Measurements from ENCODE around the gene PLCB4.

PLCB4 gene

DNA sequence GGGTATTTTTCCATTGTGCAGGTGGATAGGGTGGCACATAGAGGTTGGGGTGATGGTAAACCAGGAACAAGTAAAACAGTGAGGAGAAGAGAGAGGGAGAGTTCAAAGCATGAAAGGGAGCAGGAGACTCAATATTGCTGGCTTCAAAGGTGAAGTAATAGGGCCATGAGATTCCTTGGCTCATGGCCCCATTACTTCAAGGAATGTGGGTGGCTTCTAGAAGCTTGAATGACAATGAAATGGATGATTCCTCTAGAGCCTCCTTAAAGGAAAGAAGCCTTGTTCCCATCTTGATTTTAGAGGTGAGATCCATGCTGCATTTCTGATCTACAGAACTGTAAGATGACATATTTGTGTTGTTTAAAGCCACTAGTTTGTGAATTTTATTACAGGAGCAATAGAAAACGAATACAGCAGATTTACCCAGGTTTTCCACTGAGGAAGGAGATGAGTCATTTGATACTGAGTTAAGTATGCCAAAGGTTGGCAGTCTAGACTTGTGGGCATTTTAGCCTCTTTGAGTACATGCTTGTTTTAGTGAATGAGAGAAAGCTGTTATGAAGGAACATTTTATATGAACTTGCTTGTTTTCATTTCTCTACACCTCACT is 110.4 kb downstream of the PLCB4 start:
- no peak for TF ChIP-seq CTCF (IDR thresholded peaks at IDR 0.05; ENCODE audit: borderline replicate concordance, insufficient read depth, low read depth, low read length)
- H3K4me3 ChIP-seq (ENCODE audit: low read depth, low read length) = no peak overlapping the region

DNA sequence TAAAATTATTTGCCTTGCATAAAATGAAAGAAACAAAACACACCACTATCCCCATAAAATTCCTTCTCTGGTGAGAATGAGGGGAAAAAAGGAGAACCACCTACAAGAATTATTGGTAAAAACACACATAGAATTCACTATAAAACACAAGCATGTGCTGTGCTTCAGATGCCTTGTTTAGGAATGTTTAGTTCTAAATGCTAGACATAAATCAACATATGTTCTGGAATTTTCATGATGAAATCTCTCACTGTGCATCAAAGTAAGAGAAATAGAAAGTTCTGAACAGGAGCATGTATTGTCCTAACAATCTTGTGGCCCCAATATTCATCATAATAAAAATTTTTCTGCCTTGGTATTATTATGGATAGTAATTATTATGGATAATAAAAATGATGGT is 111.0 kb downstream of the PLCB4 start:
- TF ChIP-seq CTCF (IDR thresholded peaks at IDR 0.05; ENCODE audit: borderline replicate concordance, insufficient read depth, low read depth, low read length) = no peak
- H3K4me3 ChIP-seq (ENCODE audit: low read depth, low read length) = no peak overlapping the region

DNA sequence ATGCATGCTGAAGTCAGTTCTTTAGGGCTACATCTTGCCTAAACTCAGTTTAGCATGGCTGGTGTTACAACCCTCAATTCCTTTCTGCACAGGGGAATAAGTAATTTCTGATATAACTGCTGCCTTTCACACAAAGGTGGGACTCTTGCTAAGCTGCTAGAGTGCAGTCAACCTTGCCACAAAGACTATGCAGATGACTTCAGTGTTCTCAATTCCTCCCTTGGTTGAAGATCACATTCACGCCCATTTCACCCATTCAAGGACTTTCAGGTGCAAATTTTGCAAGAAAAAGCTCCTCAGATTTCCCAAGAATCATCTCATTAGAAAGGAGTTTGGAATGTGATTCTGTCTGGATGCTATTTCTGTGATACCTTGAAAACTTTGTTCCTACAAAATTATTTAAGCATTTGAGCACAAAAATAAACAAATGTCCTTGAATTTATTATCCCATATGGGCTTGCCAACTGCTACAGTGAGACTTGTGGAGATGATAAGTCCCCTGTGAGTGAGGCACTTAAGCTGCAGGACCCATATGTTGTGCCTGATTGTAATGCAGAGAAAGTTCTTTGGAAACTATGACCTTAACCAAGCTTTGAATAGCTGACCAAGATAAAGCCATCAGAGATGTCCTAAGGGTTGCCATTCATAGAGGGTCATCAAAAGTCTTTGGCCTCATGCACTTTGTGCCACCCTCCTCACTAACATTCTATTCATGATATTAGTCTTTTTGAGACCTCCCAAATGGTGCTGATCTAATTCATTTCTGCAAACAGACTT is 111.8 kb downstream of the PLCB4 start:
- no peak overlapping the region for H3K4me3 ChIP-seq (ENCODE audit: low read depth, low read length)
- no peak for TF ChIP-seq CTCF (IDR thresholded peaks at IDR 0.05; ENCODE audit: borderline replicate concordance, insufficient read depth, low read depth, low read length)

- TF ChIP-seq CTCF (IDR thresholded peaks at IDR 0.05; ENCODE audit: borderline replicate concordance, insufficient read depth, low read depth, low read length) = no peak
- H3K4me3 ChIP-seq (ENCODE audit: low read depth, low read length) = no peak overlapping the region
Measured at GRCh38 chr20:9185511-9185910, 116.6 kb downstream of the PLCB4 start.

GRCh38 chr20:9186396-9186795 is 117.5 kb downstream of the PLCB4 start:
- H3K4me3 ChIP-seq (ENCODE audit: low read depth, low read length) = no peak overlapping the region
- TF ChIP-seq CTCF (IDR thresholded peaks at IDR 0.05; ENCODE audit: borderline replicate concordance, insufficient read depth, low read depth, low read length) = no peak

DNA sequence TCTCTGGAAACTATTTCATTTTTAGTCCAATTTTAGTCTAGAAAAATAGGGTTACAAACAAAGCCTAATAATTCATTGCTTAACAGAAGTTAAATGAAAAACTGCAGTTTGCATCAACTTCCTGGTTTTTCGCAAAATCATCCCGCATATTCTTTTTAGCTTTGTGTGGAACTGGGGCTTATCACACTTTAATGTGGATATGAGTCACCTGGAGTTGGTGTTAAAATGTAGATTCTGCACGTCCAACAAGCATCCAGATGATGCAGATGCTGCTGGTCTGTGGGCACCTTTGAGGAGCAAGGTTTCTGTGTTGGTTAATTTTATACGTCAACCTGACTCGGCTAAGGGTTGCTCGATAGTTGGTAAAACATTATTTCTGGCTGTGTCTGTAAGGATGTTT is 126.1 kb downstream of the PLCB4 start:
- TF ChIP-seq CTCF (IDR thresholded peaks at IDR 0.05; ENCODE audit: borderline replicate concordance, insufficient read depth, low read depth, low read length) = no peak
- no peak overlapping the region for H3K4me3 ChIP-seq (ENCODE audit: low read depth, low read length)

DNA sequence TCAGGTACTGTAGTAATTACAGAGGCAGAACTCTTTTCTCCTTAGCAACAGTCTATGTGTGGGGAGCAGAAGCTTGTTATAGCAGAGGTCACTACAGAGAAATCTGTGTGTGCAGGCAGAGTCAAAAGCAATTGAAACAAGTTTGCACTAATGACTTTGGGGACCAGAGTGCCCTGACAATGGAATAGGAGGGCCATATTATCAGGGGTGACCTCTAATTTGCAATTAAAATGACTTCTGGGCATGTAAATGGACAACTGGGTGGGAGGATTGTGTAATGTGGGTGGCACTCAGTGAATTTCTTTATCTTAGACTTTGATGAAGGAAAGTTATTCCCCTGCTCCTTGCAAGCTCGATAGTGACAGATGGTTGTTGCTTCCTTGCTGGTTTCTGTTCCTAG is 127.2 kb downstream of the PLCB4 start:
- no peak for TF ChIP-seq CTCF (IDR thresholded peaks at IDR 0.05; ENCODE audit: borderline replicate concordance, insufficient read depth, low read depth, low read length)

More for the DNA sequence above, 127.2 kb downstream of the PLCB4 start:
- no peak overlapping the region for H3K4me3 ChIP-seq (ENCODE audit: low read depth, low read length)

Data from GM12875 (cell line).